Sigmoid colon (tissue), 4 donors: Measurements from ENCODE around the gene PARP14.

ENCODE experiments used
- CTCF ChIP-seq, 4 experiments: fragments of 450-650 bp in 3 of 4; fragments of 200-600 bp in 1 of 4; IDR thresholded peaks; one replicate each; pipeline ENCODE4 v1.5.1; 2016 to 2019; ENCODE audit warnings: antibody characterized with exemption in 4 of 4, mild to moderate bottlenecking in 3 of 4, moderate library complexity in 2 of 4
- EP300 ChIP-seq, 4 donors: sonication (generic); formaldehyde crosslinking; IDR thresholded peaks; one replicate each; pipeline ENCODE4 v1.6.1; 2017; ENCODE audit warnings: antibody characterized with exemption in 4 of 4
- POLR2A ChIP-seq, 2 donors: fragments of 450-650 bp; IDR thresholded peaks; one replicate each; pipeline ENCODE4 v1.6.1; 2016; ENCODE audit warnings: antibody characterized with exemption in 2 of 2, mild to moderate bottlenecking in 2 of 2, moderate library complexity in 2 of 2
- POLR2AphosphoS5 ChIP-seq, 4 donors: sonication (generic); formaldehyde crosslinking; IDR thresholded peaks; one replicate each; pipeline ENCODE4 v1.6.1; 2017; ENCODE audit warnings: antibody characterized with exemption in 4 of 4

- no peak for TF ChIP-seq POLR2A (IDR thresholded peaks at IDR 0.05)
- TF ChIP-seq CTCF (IDR thresholded peaks at IDR 0.05) = no peak
- no peak for TF ChIP-seq POLR2AphosphoS5 (IDR thresholded peaks at IDR 0.05)
- no peak for TF ChIP-seq EP300 (IDR thresholded peaks at IDR 0.05)
Observed at GRCh38 chr3:122730240-122730639, 49.6 kb downstream of the PARP14 start.
